ENCODE data around the gene ANKRD1.
"Not testable (repeated sequence)": the region's sequence is repeated elsewhere in the genome, so short reads cannot be mapped to it uniquely, and the experiment has no call there.

The ANKRD1 gene

GRCh38 chr10:90912174-90912573, 8.7 kb downstream of the ANKRD1 start:
- no peak for DNase-seq (ENCODE audit: low spot score)

- DNase-seq (ENCODE audit: low spot score) = peak; percentile 82
Measured at GRCh38 chr10:90911133-90912051, 9.5 kb downstream of the ANKRD1 start.

GRCh38 chr10:90906596-90906995, 14.3 kb downstream of the ANKRD1 start:
- no peak for DNase-seq (ENCODE audit: low spot score)

GRCh38 chr10:90905925-90906324, 15.0 kb downstream of the ANKRD1 start:
- DNase-seq (ENCODE audit: low spot score) = no peak

- DNase-seq (ENCODE audit: low spot score) = not testable (repeated sequence)
Measured at GRCh38 chr10:90896916-90897315, 24.0 kb downstream of the ANKRD1 start.

- no peak for DNase-seq (ENCODE audit: low spot score)
Measured at GRCh38 chr10:90893190-90893589, 27.7 kb downstream of the ANKRD1 start.

GRCh38 chr10:90890347-90890746, 30.5 kb downstream of the ANKRD1 start:
- no peak for DNase-seq (ENCODE audit: low spot score)

GRCh38 chr10:90889636-90890035, 31.3 kb downstream of the ANKRD1 start:
- DNase-seq (ENCODE audit: low spot score) = no peak

GRCh38 chr10:90888387-90888786, 32.5 kb downstream of the ANKRD1 start:
- DNase-seq (ENCODE audit: low spot score) = no peak

GRCh38 chr10:90887555-90887954, 33.3 kb downstream of the ANKRD1 start:
- DNase-seq (ENCODE audit: low spot score) = no peak

- no peak for DNase-seq (ENCODE audit: low spot score)
Measured at GRCh38 chr10:90885176-90885575, 35.7 kb downstream of the ANKRD1 start.

- peak; percentile 6 for DNase-seq (ENCODE audit: low spot score)
Measured at GRCh38 chr10:90884431-90884830, 36.5 kb downstream of the ANKRD1 start.

- peak; percentile 33 for DNase-seq (ENCODE audit: low spot score)
Measured at GRCh38 chr10:90880059-90880719, 40.7 kb downstream of the ANKRD1 start.

- no peak for DNase-seq (ENCODE audit: low spot score)
Measured at GRCh38 chr10:90879062-90879461, 41.8 kb downstream of the ANKRD1 start.

GRCh38 chr10:90872648-90873020, 48.3 kb downstream of the ANKRD1 start:
- DNase-seq (ENCODE audit: low spot score) = no peak

GRCh38 chr10:90871766-90872647, 48.9 kb downstream of the ANKRD1 start, which contains the start of gene RPP30:
Gene RPP30, plus strand, starts transcription at chr10:90871974. Its CDS starts 13 bp downstream, at chr10:90871987.
- peak; percentile 93 for DNase-seq (ENCODE audit: low spot score)

- peak; percentile 85 for DNase-seq (ENCODE audit: low spot score)
Measured at GRCh38 chr10:90871279-90871765, 49.6 kb downstream of the ANKRD1 start.

GRCh38 chr10:90866050-90866598, 54.8 kb downstream of the ANKRD1 start:
- DNase-seq (ENCODE audit: low spot score) = no peak

GRCh38 chr10:90865401-90865800, 55.5 kb downstream of the ANKRD1 start:
- DNase-seq (ENCODE audit: low spot score) = no peak

GRCh38 chr10:90862908-90863514, 57.9 kb downstream of the ANKRD1 start:
- peak; percentile 39 for DNase-seq (ENCODE audit: low spot score)
